Measurements from ENCODE around the gene E2F4. TPM values are rescaled to one million over a fixed set of nuclear protein-coding genes. Genes with fewer than 3 reads are reported as not detected.
A peak's percentile ranks its signal among the peaks of the same experiment; 100 is the strongest.

The E2F4 gene
- total and polyA plus RNA-seq, 2 of the 8 experiments (the other 6 are each of a cell fraction or from before 2014, with no cell fraction given), result 79.9 to 157 TPM

DNA sequence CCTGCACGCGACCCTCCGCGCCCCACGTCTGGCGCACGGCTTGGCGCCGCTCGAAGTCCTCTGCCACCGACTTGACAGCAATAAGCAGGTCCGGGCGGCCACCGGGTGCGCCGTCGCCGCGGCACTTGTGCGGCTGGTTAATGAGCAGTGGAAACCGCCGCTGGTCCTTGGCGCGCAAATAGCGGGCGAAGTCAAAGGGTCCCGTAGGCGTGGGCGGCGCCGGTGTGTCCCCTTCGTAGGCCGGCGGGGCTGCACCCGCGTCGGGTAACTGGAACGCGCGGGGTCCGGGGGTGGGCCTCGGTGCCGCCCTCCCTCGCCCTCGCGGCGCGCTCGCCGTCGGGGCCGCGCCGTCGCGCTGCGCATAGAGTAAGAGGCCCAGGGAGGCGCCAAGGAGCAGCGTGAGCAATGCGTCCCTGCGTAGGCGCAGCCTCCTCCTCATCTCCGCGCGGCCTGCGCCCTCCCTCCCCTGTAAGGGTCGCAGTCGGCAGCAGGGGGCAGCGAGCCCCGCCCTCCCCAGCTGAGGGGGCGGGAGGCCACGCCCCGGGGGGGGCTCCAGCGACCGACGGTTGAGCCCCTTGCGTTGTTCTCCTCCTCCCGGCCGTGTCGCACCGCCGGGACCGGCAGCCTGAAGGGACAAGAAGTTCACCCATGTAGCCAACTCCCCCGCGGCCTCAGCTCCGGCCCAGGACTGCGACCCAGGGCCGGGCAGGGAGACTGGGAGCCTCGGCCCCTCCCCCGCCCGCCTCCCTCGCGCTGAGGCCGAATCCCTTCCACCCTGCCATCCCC is 41.7 kb upstream of the E2F4 start (continued):
- TF ChIP-seq NRF1 (IDR thresholded peaks at IDR 0.05; ENCODE audit: low read depth, low read length) (0 out of 2 replicates have a peak, but pooled peaks have one; percentile 20), SP2 (IDR thresholded peaks at IDR 0.05; ENCODE audit: low read length) (no peak), POLR2A (IDR thresholded peaks at IDR 0.05; ENCODE audit: control extremely low read depth in 1 of 2, low read depth in 2 of 2, low read length in 2 of 2) (peak in 1 of 2 experiments; percentile 36; a peak in 1 of 3 replicates), SUZ12 (IDR thresholded peaks at IDR 0.05; ENCODE audit: low read length) (0 out of 2 replicates have a peak, but pooled peaks have one; percentile 1), RAD21 (IDR thresholded peaks at IDR 0.05 in 1 of 2, conservative IDR thresholded peaks at IDR 0.05 in 1 of 2; ENCODE audit: low read depth in 2 of 2, low read length in 2 of 2) (peak in 1 of 2 experiments; percentile 1; a peak in 2 of 4 replicates), EZH2 (IDR thresholded peaks at IDR 0.05; ENCODE audit: low read depth, low read length, severe bottlenecking) (peak; percentile 26), KDM1A (IDR thresholded peaks at IDR 0.05; ENCODE audit: borderline replicate concordance, low read length) (no peak; the same call in 1 of the 2 replicates), GABPA (IDR thresholded peaks at IDR 0.05; ENCODE audit: borderline replicate concordance, insufficient read depth, low read length) (0 out of 2 replicates have a peak, but pooled peaks have one; percentile 20), SIN3A (conservative IDR thresholded peaks at IDR 0.05 in 1 of 2, IDR thresholded peaks at IDR 0.05 in 1 of 2; ENCODE audit: low read depth in 1 of 2, low read length in 2 of 2) (peak; percentile 43 to 52; a peak in 1 of 4 replicates), KDM5A (IDR thresholded peaks at IDR 0.05; ENCODE audit: low read length) (no peak), SRF (IDR thresholded peaks at IDR 0.05; ENCODE audit: low read depth, low read length) (0 out of 2 replicates have a peak, but pooled peaks have one; percentile 9), TAF7 (optimal IDR thresholded peaks at IDR 0.05; ENCODE audit: borderline replicate concordance, low read depth, low read length) (peak; percentile 14), TEAD4 (IDR thresholded peaks at IDR 0.05; ENCODE audit: low read depth, low read length) (0 out of 2 replicates have a peak, but pooled peaks have one; percentile 5)
- TF ChIP-seq, protein P1, sequence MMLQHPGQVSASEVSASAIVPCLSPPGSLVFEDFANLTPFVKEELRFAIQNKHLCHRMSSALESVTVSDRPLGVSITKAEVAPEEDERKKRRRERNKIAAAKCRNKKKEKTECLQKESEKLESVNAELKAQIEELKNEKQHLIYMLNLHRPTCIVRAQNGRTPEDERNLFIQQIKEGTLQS (IDR thresholded peaks at IDR 0.05; ENCODE audit: insufficient read depth, low read depth, low read length), result 0 out of 2 replicates have a peak, but pooled peaks have one; percentile 13
- TF ChIP-seq, protein P2, sequence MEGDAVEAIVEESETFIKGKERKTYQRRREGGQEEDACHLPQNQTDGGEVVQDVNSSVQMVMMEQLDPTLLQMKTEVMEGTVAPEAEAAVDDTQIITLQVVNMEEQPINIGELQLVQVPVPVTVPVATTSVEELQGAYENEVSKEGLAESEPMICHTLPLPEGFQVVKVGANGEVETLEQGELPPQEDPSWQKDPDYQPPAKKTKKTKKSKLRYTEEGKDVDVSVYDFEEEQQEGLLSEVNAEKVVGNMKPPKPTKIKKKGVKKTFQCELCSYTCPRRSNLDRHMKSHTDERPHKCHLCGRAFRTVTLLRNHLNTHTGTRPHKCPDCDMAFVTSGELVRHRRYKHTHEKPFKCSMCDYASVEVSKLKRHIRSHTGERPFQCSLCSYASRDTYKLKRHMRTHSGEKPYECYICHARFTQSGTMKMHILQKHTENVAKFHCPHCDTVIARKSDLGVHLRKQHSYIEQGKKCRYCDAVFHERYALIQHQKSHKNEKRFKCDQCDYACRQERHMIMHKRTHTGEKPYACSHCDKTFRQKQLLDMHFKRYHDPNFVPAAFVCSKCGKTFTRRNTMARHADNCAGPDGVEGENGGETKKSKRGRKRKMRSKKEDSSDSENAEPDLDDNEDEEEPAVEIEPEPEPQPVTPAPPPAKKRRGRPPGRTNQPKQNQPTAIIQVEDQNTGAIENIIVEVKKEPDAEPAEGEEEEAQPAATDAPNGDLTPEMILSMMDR (IDR thresholded peaks at IDR 0.05; ENCODE audit: control extremely low read depth in 1 of 3, insufficient read depth in 1 of 3, low read depth in 1 of 3, low read length in 3 of 3), result peak in 2 of 3 experiments; percentile 31 to 77; a peak in 2 of 4 replicates
